H1 (cell line): Measurements from ENCODE around the gene ATF7IP. TPM values are rescaled to one million over a fixed set of nuclear protein-coding genes. Genes with fewer than 3 reads are reported as not detected.

Source experiments
- CTCF ChIA-PET: fragments of 300-600 bp; sonication (Branson Sonifier 250); formaldehyde crosslinking; loops from one replicate; lab custom pipeline; 2021; ENCODE audit not compliant: partially characterized antibody; lab: Charles Lee
- POLR2A ChIA-PET: fragments of 300-600 bp; sonication (Branson Sonifier 250); formaldehyde crosslinking; loops from one replicate; lab custom pipeline; 2021; ENCODE audit warnings: inconsistent platforms; ENCODE audit not compliant: partially characterized antibody; lab: Charles Lee
- DNase-seq, 2 experiments: peaks; one replicate each; pipeline versions ENCODE4 v3.0.0 to v3.0.0-alpha.2; 2010 to 2022; ENCODE audit warnings: low spot score in 2 of 2, low read depth in 1 of 2, mixed read lengths in 1 of 2
- FAIRE-seq: peaks from 2 replicates; lab custom pipeline; 2011; peaks lifted over from hg19 to GRCh38; lab: Jason Lieb, UNC
- H2AFZ ChIP-seq: 2 replicates; pipeline ENCODE4 v1.8.1; 2012; ENCODE audit warnings: low read length, inconsistent platforms
- H2AK5ac ChIP-seq: 2 replicates; pipeline ENCODE4 v1.6.1; 2013; ENCODE audit warnings: low read depth, low read length
- H2BK120ac ChIP-seq: replicated peaks from 2 replicates; pipeline ENCODE3; 2013; ENCODE audit warnings: low read depth, low read length, inconsistent platforms
- H2BK12ac ChIP-seq: 2 replicates; pipeline ENCODE4 v1.6.1; 2013; ENCODE audit warnings: low read depth, low read length
- H2BK15ac ChIP-seq: 2 replicates; pipeline ENCODE4 v1.6.1; 2013; ENCODE audit warnings: low read length
- H2BK20ac ChIP-seq: 2 replicates; pipeline ENCODE4 v1.6.1; 2013; ENCODE audit warnings: low read length
- H2BK5ac ChIP-seq: 2 replicates; pipeline ENCODE4 v1.6.1; 2013; ENCODE audit warnings: low read depth, low read length
- H3K14ac ChIP-seq: 2 replicates; pipeline ENCODE4 v1.6.1; 2013; ENCODE audit warnings: inconsistent platforms; ENCODE audit not compliant: insufficient read length
- H3K18ac ChIP-seq: 2 replicates; pipeline ENCODE4 v1.6.1; 2013; ENCODE audit warnings: low read length; ENCODE audit errors: extremely low read depth
- H3K23ac ChIP-seq: 2 replicates; pipeline ENCODE4 v1.6.1; 2013; ENCODE audit warnings: inconsistent platforms; ENCODE audit not compliant: insufficient read length
- H3K23me2 ChIP-seq: 2 replicates; pipeline ENCODE4 v1.6.1; 2013; ENCODE audit warnings: low read depth, low read length
- H3K27ac ChIP-seq: 2 replicates; pipeline ENCODE4 v1.6.1; 2011; ENCODE audit warnings: low read depth, low read length, inconsistent platforms
- H3K27me3 ChIP-seq, 4 experiments: replicated peaks in 1 of 4; 1 replicate in 1 of 4; 2 replicates in 3 of 4; pipeline versions ENCODE4 v1.6.1 to v1.8.1; 2011 to 2013; ENCODE audit warnings: low read length in 3 of 4, mild to moderate bottlenecking in 3 of 4, inconsistent platforms in 2 of 4, mixed read lengths in 2 of 4, moderate library complexity in 1 of 4; ENCODE audit not compliant: control insufficient read depth in 3 of 4, insufficient read depth in 3 of 4; ENCODE audit errors: extremely low read depth in 1 of 4
- H3K36me3 ChIP-seq, 4 experiments: 2 replicates each; pipeline versions ENCODE4 v1.6.1 to v1.8.1; 2011 to 2013; ENCODE audit warnings: mild to moderate bottlenecking in 4 of 4, low read length in 3 of 4, moderate library complexity in 2 of 4, control low read depth in 1 of 4, inconsistent platforms in 1 of 4; ENCODE audit not compliant: insufficient read depth in 4 of 4, control insufficient read depth in 2 of 4
- H3K4ac ChIP-seq: replicated peaks from 2 replicates; pipeline ENCODE3; 2013; ENCODE audit warnings: low read length, low read depth, mixed read lengths, inconsistent platforms; ENCODE audit not compliant: insufficient read length
- H3K4me1 ChIP-seq, 4 experiments: replicated peaks in 1 of 4; 1 replicate in 1 of 4; 2 replicates in 3 of 4; pipeline versions ENCODE4 v1.6.1 to v1.8.1; 2011 to 2013; ENCODE audit warnings: low read length in 3 of 4, inconsistent platforms in 2 of 4, mixed read lengths in 1 of 4; ENCODE audit not compliant: insufficient read depth in 4 of 4, control insufficient read depth in 3 of 4
- H3K4me2 ChIP-seq, 2 experiments: 2 replicates each; pipeline versions ENCODE4 v1.6.1 to v1.8.1; 2011 to 2013; ENCODE audit warnings: low read depth in 2 of 2, low read length in 2 of 2, control low read depth in 1 of 2, inconsistent platforms in 1 of 2, mild to moderate bottlenecking in 1 of 2; ENCODE audit not compliant: insufficient read depth in 1 of 2
- H3K4me3 ChIP-seq, 4 experiments: fragments of 200-600, 300-600 bp in 1 of 4; sonication (generic), shearing (Covaris generic), sonication (Bioruptor Twin) in 1 of 4; 2 replicates each; pipeline versions ENCODE4 v1.5.1 to v1.8.1; 2011 to 2016; ENCODE audit warnings: low read length in 4 of 4, low read depth in 3 of 4, control low read depth in 2 of 4, inconsistent platforms in 2 of 4, mild to moderate bottlenecking in 2 of 4, mixed read lengths in 1 of 4, moderate library complexity in 1 of 4; ENCODE audit not compliant: insufficient read depth in 2 of 4; ENCODE audit errors: extremely low read depth in 1 of 4
- H3K56ac ChIP-seq: replicated peaks from 2 replicates; pipeline ENCODE3; 2013; ENCODE audit warnings: low read depth, mild to moderate bottlenecking, mixed read lengths, low read length, inconsistent platforms; ENCODE audit not compliant: insufficient read length
- H3K79me1 ChIP-seq: 2 replicates; pipeline ENCODE4 v1.6.1; 2013; ENCODE audit warnings: low read depth, low read length, control low read depth
- H3K79me2 ChIP-seq, 2 experiments: 2 replicates each; pipeline versions ENCODE4 v1.6.1 to v1.8.1; 2012 to 2013; ENCODE audit warnings: low read length in 2 of 2, mild to moderate bottlenecking in 2 of 2, inconsistent platforms in 1 of 2; ENCODE audit not compliant: insufficient read depth in 2 of 2, control insufficient read depth in 1 of 2
- H3K9ac ChIP-seq, 4 experiments: replicated peaks in 1 of 4; 1 replicate in 1 of 4; 2 replicates in 3 of 4; pipeline versions ENCODE4 v1.6.1 to v1.8.1; 2011 to 2013; ENCODE audit warnings: low read depth in 3 of 4, low read length in 3 of 4, control low read depth in 2 of 4, mild to moderate bottlenecking in 2 of 4, moderate library complexity in 2 of 4, inconsistent platforms in 1 of 4; ENCODE audit errors: extremely low read depth in 1 of 4
- H3K9me3 ChIP-seq, 2 experiments: 2 replicates each; pipeline versions ENCODE4 v1.6.1 to v1.8.1; 2012 to 2013; ENCODE audit warnings: mild to moderate bottlenecking in 2 of 2, moderate library complexity in 2 of 2, control low read depth in 1 of 2, inconsistent platforms in 1 of 2, low read depth in 1 of 2, low read length in 1 of 2, mixed read lengths in 1 of 2; ENCODE audit not compliant: insufficient read depth in 2 of 2
- H4K20me1 ChIP-seq, 2 experiments: replicated peaks in 1 of 2; 2 replicates each; pipeline versions ENCODE3 to v1.8.1; 2011 to 2013; ENCODE audit warnings: inconsistent platforms in 2 of 2, low read length in 2 of 2, mild to moderate bottlenecking in 1 of 2; ENCODE audit not compliant: insufficient read depth in 2 of 2, control insufficient read depth in 1 of 2
- H4K5ac ChIP-seq: 2 replicates; pipeline ENCODE4 v1.6.1; 2013; ENCODE audit warnings: low read length, low read depth, mixed read lengths, inconsistent platforms; ENCODE audit not compliant: insufficient read length
- H4K8ac ChIP-seq: 2 replicates; pipeline ENCODE4 v1.8.0; 2013; ENCODE audit warnings: mild to moderate bottlenecking, moderate library complexity, low read length, inconsistent platforms; ENCODE audit not compliant: insufficient read depth; ENCODE audit errors: extremely low read depth
- H4K91ac ChIP-seq: replicated peaks from 2 replicates; pipeline ENCODE3; 2013; ENCODE audit warnings: low read length, mixed read lengths, inconsistent platforms; ENCODE audit not compliant: insufficient read length
- BCL11A ChIP-seq, 2 experiments: IDR thresholded peaks; one replicate each; pipeline ENCODE4 v1.6.1; 2011; ENCODE audit warnings: low read depth in 2 of 2, low read length in 2 of 2, mild to moderate bottlenecking in 2 of 2
- CTBP2 ChIP-seq: IDR thresholded peaks from 2 replicates; pipeline ENCODE4 v1.7.0; 2011; ENCODE audit warnings: borderline replicate concordance, mild to moderate bottlenecking, moderate library complexity, mixed read lengths, low read length; ENCODE audit not compliant: insufficient read depth, insufficient read length
- EZH2 ChIP-seq: fragments of 200-600 bp; sonication (generic); IDR thresholded peaks from 2 replicates; pipeline ENCODE4 v1.7.1; 2012; ENCODE audit warnings: low read depth, mild to moderate bottlenecking, moderate library complexity, low read length, inconsistent platforms; ENCODE audit not compliant: severe bottlenecking
- GTF2F1 ChIP-seq: IDR thresholded peaks from 2 replicates; pipeline ENCODE4 v1.6.1; 2012; ENCODE audit warnings: low read depth, low read length, improper control_type of control experiment, borderline replicate concordance
- JUND ChIP-seq: IDR thresholded peaks from 2 replicates; pipeline ENCODE4 v1.6.1; 2011; ENCODE audit warnings: mild to moderate bottlenecking, improper control_type of control experiment, low read length
- NRF1 ChIP-seq: IDR thresholded peaks from 2 replicates; pipeline ENCODE4 v1.6.1; 2011; ENCODE audit warnings: mild to moderate bottlenecking, low read depth, low read length, improper control_type of control experiment
- POU5F1 ChIP-seq: IDR thresholded peaks from 2 replicates; pipeline ENCODE4 v1.6.1; 2011; ENCODE audit warnings: low read depth, mild to moderate bottlenecking, low read length, moderate library complexity
- RNF2 ChIP-seq: fragments of 200-900, 300-1000 bp; sonication (generic); IDR thresholded peaks from 2 replicates; pipeline ENCODE4 v1.7.1; 2016; ENCODE audit warnings: borderline replicate concordance, low read depth, mild to moderate bottlenecking, antibody characterized with exemption, low read length; ENCODE audit not compliant: poor library complexity, severe bottlenecking; ENCODE audit errors: missing control alignments
- RXRA ChIP-seq: IDR thresholded peaks from 2 replicates; pipeline ENCODE4 v1.6.1; 2011; ENCODE audit warnings: low read depth, mild to moderate bottlenecking, low read length, moderate library complexity; ENCODE audit not compliant: insufficient read depth
- SIRT6 ChIP-seq: IDR thresholded peaks from one replicate; pipeline ENCODE4 v1.7.1; 2012; ENCODE audit warnings: low read length, inconsistent platforms
- SP2 ChIP-seq: IDR thresholded peaks from 2 replicates; pipeline ENCODE4 v1.6.1; 2012; ENCODE audit warnings: mild to moderate bottlenecking, low read length, inconsistent platforms
- SUZ12 ChIP-seq: fragments of 200-600 bp; sonication (generic); IDR thresholded peaks from 2 replicates; pipeline ENCODE4 v1.6.1; 2012; ENCODE audit warnings: mild to moderate bottlenecking, inconsistent platforms, low read length, moderate library complexity, mixed read lengths
- USF2 ChIP-seq: IDR thresholded peaks from 2 replicates; pipeline ENCODE4 v1.6.1; 2011; ENCODE audit warnings: low read length, improper control_type of control experiment
- WGBS, 2 experiments: shearing (Covaris generic) in 1 of 2; methylation state at CpG; one replicate each; pipeline versions ENCODE4 v1.1.6 to v1.1.7; 2013 to 2015; ENCODE audit warnings: low lambda C conversion rate in 2 of 2, mixed read lengths in 2 of 2, inconsistent platforms in 1 of 2, low coverage in 1 of 2, missing lambda C conversion rate in 1 of 2; ENCODE audit not compliant: insufficient replicate concordance in 2 of 2, insufficient coverage in 1 of 2, insufficient read length in 1 of 2; ENCODE audit errors: extremely low coverage in 1 of 2, missing lambda C conversion rate in 1 of 2; 5-methylcytosine and 5-hydroxymethylcytosine counted together
- polyA plus RNA-seq, 7 experiments: library from polyadenylated mRNA; depleted of rRNA in 3 of 7; stranded (reverse) in 5 of 7; unstranded in 2 of 7; fragments of >200 nt in 5 of 7; fragments of 200-250 nt in 2 of 7; gene quantifications; 1 replicate in 5 of 7; 2 replicates in 1 of 7; 4 replicates in 1 of 7; pipeline versions ENCODE4 v1.2.1 to v1.2.3, GENCODE V29; 2011 to 2013; ENCODE audit warnings: missing spikeins in 2 of 7, mixed read lengths in 2 of 7
- total RNA-seq: library from RNA; stranded (reverse); fragmentation: NEBNext Ultra II Directional; extraction: Animal tissue kit (Norgen Biotek cat#: 25700); gene quantifications from 2 replicates; pipeline ENCODE4 v1.2.1, GENCODE V29; 2021

The ATF7IP gene
- total and polyA plus RNA-seq, 2 of the 8 experiments (the other 6 are each of a cell fraction or from before 2014, with no cell fraction given): 34.2 to 148 TPM

GRCh38 chr12:14356147-14356546 is 9.3 kb upstream of the ATF7IP start:
- no peak overlapping the region for H4K8ac ChIP-seq
- no peaks in the 10 kb centered on the region for H3K23me2 ChIP-seq
- WGBS, 2 experiments: 94% methylated on average over 1 of the region's 1 CpG; no CpG with 5 or more reads in 1 of the 2 experiments
- no peaks in the 10 kb centered on the region for H3K79me2 ChIP-seq
- H2BK12ac ChIP-seq: no peak overlapping the region
- no peak overlapping the region for H2BK120ac ChIP-seq
- no peak for FAIRE-seq
- H3K9ac ChIP-seq: no peak overlapping the region
- H3K27ac ChIP-seq: no peak overlapping the region
- H3K36me3 ChIP-seq: no peaks in the 10 kb centered on the region; a peak in 1 of 8 replicates
- H2AFZ ChIP-seq: no peak overlapping the region
- H2BK20ac ChIP-seq: no peak overlapping the region
- H3K14ac ChIP-seq: no peak overlapping the region
- DNase-seq: no peak
- no peak overlapping the region for H3K4me2 ChIP-seq
- H3K4ac ChIP-seq: no peak overlapping the region
- no peak overlapping the region for H4K5ac ChIP-seq
- H2BK5ac ChIP-seq: no peak overlapping the region
- no peak overlapping the region for H3K18ac ChIP-seq
- POLR2A ChIA-PET: interaction anchor here (1.0 to 2.0 kb wide), 3 partner anchors 9 to 98 kb away, joined by 3 to 7 read pairs (median 4); partner anchors contain the start of gene ATF7IP
- H3K4me1 ChIP-seq: no peaks in the 10 kb centered on the region
- H3K4me3 ChIP-seq: no peak overlapping the region
- no peak overlapping the region for H4K91ac ChIP-seq
- CTCF ChIA-PET: interaction anchor here (1.5 kb wide), 1 partner anchor 17 kb away, joined by 3 read pairs; no protein-coding TSS in a partner anchor
- H3K9me3 ChIP-seq: peaks cover 24 to 37% of the 10 kb centered on the region in 2 experiments
- no peak overlapping the region for H3K56ac ChIP-seq
- H3K79me1 ChIP-seq: no peaks in the 10 kb centered on the region
- H4K20me1 ChIP-seq: no peaks in the 10 kb centered on the region
- H2BK15ac ChIP-seq: no peak overlapping the region
- H3K27me3 ChIP-seq: no peaks in the 10 kb centered on the region
- no peak overlapping the region for H2AK5ac ChIP-seq
- H3K23ac ChIP-seq: no peak overlapping the region
- TF ChIP-seq SUZ12: no peak
- no peak for TF ChIP-seq NRF1
- no peak for TF ChIP-seq CTBP2
- no peak for TF ChIP-seq SP2
- TF ChIP-seq RXRA: no peak
- no peak for TF ChIP-seq BCL11A (IDR thresholded peaks at IDR 0.05; ENCODE audit: low read depth in 2 of 2, low read length in 2 of 2)
- no peak for TF ChIP-seq RNF2
- TF ChIP-seq EZH2: no peak
- no peak for TF ChIP-seq JUND
- TF ChIP-seq POU5F1: no peak
- no peak for TF ChIP-seq USF2
- TF ChIP-seq GTF2F1: no peak
- TF ChIP-seq SIRT6: no peak
